SK-N-SH treated with all-trans-retinoic acid at 6 μM for 48 hours (cell line): Measurements from ENCODE around the gene ZSWIM6.

ENCODE experiments used
- BACH2 ChIP-seq: fragments of 250-450 bp; sonication (Bioruptor Pico); IDR thresholded peaks from 2 replicates; pipeline ENCODE4 v1.9.0; 2021; ENCODE audit warnings: mild to moderate bottlenecking, borderline replicate concordance
- CREB5 ChIP-seq: fragments of 250-450 bp; sonication (Bioruptor Pico); IDR thresholded peaks from 2 replicates; pipeline ENCODE4 v1.5.1; 2020; ENCODE audit warnings: low read depth, mild to moderate bottlenecking, moderate library complexity
- GLIS3 ChIP-seq: fragments of 250-450 bp; sonication (Bioruptor Pico); IDR thresholded peaks from 2 replicates; pipeline ENCODE4 v1.5.0; 2020; ENCODE audit warnings: mild to moderate bottlenecking, moderate library complexity
- PATZ1 ChIP-seq: fragments of 250-450 bp; sonication (Bioruptor Pico); IDR thresholded peaks from 2 replicates; pipeline ENCODE4 v1.8.0; 2020; ENCODE audit warnings: mild to moderate bottlenecking, moderate library complexity, borderline replicate concordance
- RARB ChIP-seq: fragments of 250-450 bp; sonication (Bioruptor Pico); IDR thresholded peaks from 2 replicates; pipeline ENCODE4 v1.8.0; 2021; ENCODE audit warnings: mild to moderate bottlenecking, moderate library complexity
- SNAI2 ChIP-seq: fragments of 250-450 bp; sonication (Bioruptor Pico); IDR thresholded peaks from 2 replicates; pipeline ENCODE4 v1.5.0; 2020; ENCODE audit warnings: mild to moderate bottlenecking, moderate library complexity
- ZC3H10 ChIP-seq: fragments of 250-450 bp; sonication (Bioruptor Pico); IDR thresholded peaks from 2 replicates; pipeline ENCODE4 v1.5.1; 2021; ENCODE audit warnings: mild to moderate bottlenecking, moderate library complexity

DNA sequence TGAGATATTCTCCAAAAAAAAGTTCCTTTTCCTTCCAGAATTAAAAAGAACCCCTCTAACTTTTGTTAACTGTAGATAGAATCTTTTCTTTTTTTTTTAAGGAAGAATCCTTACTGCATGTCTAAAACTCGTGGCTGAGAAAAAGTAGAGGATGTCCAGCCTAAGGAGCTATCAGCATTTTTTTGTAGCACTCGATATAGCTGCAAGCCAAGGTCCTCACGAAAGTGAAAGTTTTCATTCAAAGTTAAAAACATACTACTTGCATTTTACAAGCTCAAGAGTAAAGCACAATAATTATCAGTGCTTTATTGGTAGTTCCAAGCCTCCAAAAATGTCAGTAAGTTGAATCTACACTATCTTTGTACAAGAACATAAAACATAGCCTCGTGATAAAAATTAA is 28.7 kb upstream of the ZSWIM6 start:
- TF ChIP-seq GLIS3 (CRISPR knock-in tag) (no peak), BACH2 (CRISPR knock-in tag) (no peak), RARB (no peak), PATZ1 (CRISPR knock-in tag) (no peak), SNAI2 (CRISPR knock-in tag) (no peak), ZC3H10 (CRISPR knock-in tag) (no peak), CREB5 (CRISPR knock-in tag) (no peak)
